Activated T-cell treated with anti-CD3 and anti-CD28 coated beads, Interleukin-2, amount 50 U/mL, for 48 hours (primary cell): Measurements from ENCODE around the gene POU2AF1.

Experiments
- DNase-seq, 2 experiments: peaks; one replicate each; pipeline ENCODE4 v3.0.0-alpha.2; 2020

Gene POU2AF1

GRCh38 chr11:111309215-111309915 lies 69.7 kb downstream of the POU2AF1 start:
- DNase-seq: no peak

GRCh38 chr11:111308140-111308539 lies 70.9 kb downstream of the POU2AF1 start:
- DNase-seq: no peak

- DNase-seq: no peak
Measured at GRCh38 chr11:111307472-111308108, 71.5 kb downstream of the POU2AF1 start.

GRCh38 chr11:111306321-111306720 lies 72.8 kb downstream of the POU2AF1 start:
- DNase-seq: no peak

GRCh38 chr11:111305876-111306275 lies 73.2 kb downstream of the POU2AF1 start:
- no peak for DNase-seq

- no peak for DNase-seq
Measured at GRCh38 chr11:111305162-111305802, 73.8 kb downstream of the POU2AF1 start.

DNA sequence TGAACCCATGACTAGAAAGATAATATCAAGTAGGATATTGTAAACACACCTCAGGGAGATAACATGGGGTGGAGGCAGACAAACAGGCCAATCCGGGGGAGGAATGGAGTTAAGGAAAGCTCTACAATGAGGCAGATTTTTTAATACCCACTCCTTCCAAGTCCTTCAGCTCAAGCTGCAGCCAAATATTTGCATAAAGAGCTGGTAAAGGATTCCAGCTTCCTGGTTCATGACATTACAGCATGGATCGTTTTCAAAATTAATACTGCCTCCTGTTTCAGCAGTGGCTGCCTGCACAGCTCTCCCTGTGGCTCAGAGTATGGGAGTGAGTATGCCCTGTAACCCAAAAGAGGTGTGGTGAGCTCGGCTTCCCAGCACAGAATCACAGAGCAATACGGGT lies 75.6 kb downstream of the POU2AF1 start:
- DNase-seq: no peak

DNA sequence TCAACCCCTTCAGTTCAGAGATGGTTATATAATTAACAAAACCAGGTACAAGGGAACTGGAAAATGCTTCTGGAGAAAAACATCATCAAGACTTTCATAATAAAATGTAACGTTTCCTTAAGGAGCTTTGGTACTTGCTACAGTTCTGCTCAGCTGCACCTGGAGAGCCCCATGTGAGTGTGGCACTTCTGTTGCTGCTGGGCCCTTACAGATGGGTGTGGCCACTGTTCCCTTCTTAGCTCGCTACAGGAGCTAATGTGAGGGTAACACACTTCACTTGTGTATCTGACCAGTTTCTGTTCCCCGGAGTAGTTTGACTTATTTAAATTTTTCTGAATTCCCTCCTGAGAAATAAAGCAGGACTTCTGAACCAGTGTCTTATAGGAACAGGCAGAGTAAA lies 76.8 kb downstream of the POU2AF1 start:
- DNase-seq: no peak
